B cell (primary cell): ENCODE data around the gene RNF4. TPM values are rescaled to one million over a fixed set of nuclear protein-coding genes. Genes with fewer than 3 reads are reported as not detected.

Source experiments
- ATAC-seq: fragments of 200-7000 bp; cut with Tn5 transposase; one replicate; pipeline ENCODE4 v1.10.0; 2021; ENCODE audit warnings: low read depth, mild to moderate bottlenecking, moderate number of reproducible peaks, moderate library complexity
- CTCF ChIA-PET: fragments of 350-600 bp; sonication (Branson Sonifier 250); formaldehyde crosslinking; loops from one replicate; lab custom pipeline; 2021; ENCODE audit warnings: antibody characterized with exemption, inconsistent platforms; lab: Charles Lee
- POLR2A ChIA-PET: fragments of 350-600 bp; sonication (Branson Sonifier 250); formaldehyde crosslinking; loops from one replicate; lab custom pipeline; 2021; ENCODE audit warnings: antibody characterized with exemption; lab: Charles Lee
- DNase-seq: peaks from one replicate; pipeline ENCODE4 v3.0.0; 2013
- H2AFZ ChIP-seq: 2 replicates; pipeline ENCODE4 v1.6.1; 2012; ENCODE audit warnings: mild to moderate bottlenecking, low read depth, low read length; ENCODE audit not compliant: insufficient read depth, poor library complexity, severe bottlenecking
- H3K27ac ChIP-seq, 2 donors: 1 replicate in 1 of 2; 2 replicates in 1 of 2; pipeline ENCODE4 v1.5.1; 2012 to 2013; ENCODE audit warnings: low read length in 2 of 2, mild to moderate bottlenecking in 2 of 2, moderate library complexity in 1 of 2
- H3K27me3 ChIP-seq, 4 experiments: fragments of 200-600 bp in 1 of 4; sonication (generic) in 1 of 4; replicated peaks in 1 of 4; 1 replicate in 2 of 4; 2 replicates in 2 of 4; pipeline versions ENCODE4 v1.6.1 to v1.7.0; 2013 to 2016; ENCODE audit warnings: low read length in 3 of 4, mild to moderate bottlenecking in 2 of 4, mixed read lengths in 1 of 4, moderate library complexity in 1 of 4; ENCODE audit not compliant: insufficient read depth in 4 of 4, control insufficient read depth in 3 of 4; ENCODE audit errors: control extremely low read depth in 1 of 4
- H3K36me3 ChIP-seq, 2 experiments: replicated peaks in 1 of 2; 1 replicate in 1 of 2; 2 replicates in 1 of 2; pipeline versions ENCODE4 v1.6.1 to v1.7.1; 2013; ENCODE audit warnings: low read length in 1 of 2; ENCODE audit not compliant: insufficient read depth in 2 of 2, control insufficient read depth in 1 of 2; ENCODE audit errors: control extremely low read depth in 1 of 2, extremely low read depth in 1 of 2
- H3K4me1 ChIP-seq, 2 donors: fragments of 200-600 bp in 1 of 2; sonication (generic) in 1 of 2; 1 replicate in 1 of 2; 2 replicates in 1 of 2; pipeline versions ENCODE4 v1.5.1 to v1.6.1; 2013 to 2017; ENCODE audit warnings: low read length in 2 of 2; ENCODE audit not compliant: control insufficient read depth in 2 of 2, insufficient read depth in 2 of 2
- H3K4me2 ChIP-seq: replicated peaks from 2 replicates; pipeline ENCODE3; 2012; ENCODE audit warnings: mild to moderate bottlenecking, low read depth, low read length; ENCODE audit not compliant: poor library complexity, severe bottlenecking
- H3K4me3 ChIP-seq, 5 experiments: fragments of 200-600 bp in 1 of 5; sonication (generic) in 1 of 5; 1 replicate in 3 of 5; 2 replicates in 2 of 5; pipeline versions ENCODE4 v1.5.1 to v1.7.0; 2011 to 2016; ENCODE audit warnings: low read length in 4 of 5, mild to moderate bottlenecking in 4 of 5, low read depth in 2 of 5, control low read depth in 1 of 5, moderate library complexity in 1 of 5; ENCODE audit not compliant: insufficient read depth in 1 of 5; ENCODE audit errors: control extremely low read depth in 1 of 5, extremely low read depth in 1 of 5
- H3K79me2 ChIP-seq: fragments of 200-600 bp; sonication (generic); one replicate; pipeline ENCODE4 v1.6.0; 2016; ENCODE audit warnings: low read length; ENCODE audit not compliant: control insufficient read depth, insufficient read depth
- H3K9ac ChIP-seq: fragments of 200-600 bp; sonication (generic); 2 replicates; pipeline ENCODE4 v1.6.1; 2017; ENCODE audit warnings: mild to moderate bottlenecking, low read length, moderate library complexity
- H3K9me3 ChIP-seq, 3 donors: one replicate each; pipeline versions ENCODE4 v1.6.1 to v1.7.1; 2013; ENCODE audit warnings: low read length in 2 of 3; ENCODE audit not compliant: control insufficient read depth in 2 of 3, insufficient read depth in 1 of 3; ENCODE audit errors: control extremely low read depth in 1 of 3
- H4K20me1 ChIP-seq: 2 replicates; pipeline ENCODE4 v1.6.0; 2012; ENCODE audit warnings: mild to moderate bottlenecking, low read length; ENCODE audit not compliant: insufficient read depth, control insufficient read depth, poor library complexity, severe bottlenecking
- H3K27ac Mint-ChIP-seq: one replicate; pipeline ENCODE4 v1.8.0; 2021; ENCODE audit warnings: mixed read lengths
- H3K27me3 Mint-ChIP-seq: one replicate; pipeline ENCODE4 v1.8.0; 2021; ENCODE audit warnings: mixed read lengths
- H3K4me1 Mint-ChIP-seq: one replicate; pipeline ENCODE4 v1.8.0; 2021; ENCODE audit warnings: mixed read lengths
- H3K4me3 Mint-ChIP-seq: one replicate; pipeline ENCODE4 v1.8.0; 2021; ENCODE audit warnings: mixed read lengths
- H3K9me3 Mint-ChIP-seq: one replicate; pipeline ENCODE4 v1.8.0; 2022; ENCODE audit warnings: mixed read lengths; ENCODE audit not compliant: insufficient read depth
- EZH2 ChIP-seq: IDR thresholded peaks from 2 replicates; pipeline ENCODE4 v1.6.1; 2012; ENCODE audit warnings: borderline replicate concordance, low read depth, mild to moderate bottlenecking, moderate library complexity, low read length; ENCODE audit not compliant: insufficient read depth, poor library complexity, severe bottlenecking
- WGBS: methylation state at CpG from one replicate; pipeline ENCODE4 v1.1.5; 2013; ENCODE audit warnings: missing lambda C conversion rate; ENCODE audit not compliant: insufficient coverage; 5-methylcytosine and 5-hydroxymethylcytosine counted together
- intact Hi-C: fragments of 100-400 bp; cut with micrococcal nuclease; formaldehyde crosslinking; loops from one replicate; pipeline ENCODE4 v1.10.0; 2022
- polyA plus RNA-seq: library from polyadenylated mRNA; depleted of rRNA; stranded (reverse); fragments of >200 nt; gene quantifications from 2 replicates; pipeline ENCODE4 v1.2.3, GENCODE V29; 2012
- total RNA-seq, 2 donors: library from RNA; stranded (reverse); fragments of 120-200 nt in 1 of 2; gene quantifications; 1 replicate in 1 of 2; 2 replicates in 1 of 2; pipeline versions ENCODE4 v1.2.3 to v1.2.4, GENCODE V29; 2013 to 2022
- TF ChIP-seq, protein P1 (sequence below): fragments of 200-600 bp; IDR thresholded peaks from one replicate; pipeline ENCODE4 v1.8.0; 2022; ENCODE audit warnings: antibody characterized with exemption, mild to moderate bottlenecking

RNF4 gene
- total and polyA plus RNA-seq, 2 donors (not counting 1 experiment from before 2014, with no cell fraction given): 61.8 to 95.2 TPM

DNA sequence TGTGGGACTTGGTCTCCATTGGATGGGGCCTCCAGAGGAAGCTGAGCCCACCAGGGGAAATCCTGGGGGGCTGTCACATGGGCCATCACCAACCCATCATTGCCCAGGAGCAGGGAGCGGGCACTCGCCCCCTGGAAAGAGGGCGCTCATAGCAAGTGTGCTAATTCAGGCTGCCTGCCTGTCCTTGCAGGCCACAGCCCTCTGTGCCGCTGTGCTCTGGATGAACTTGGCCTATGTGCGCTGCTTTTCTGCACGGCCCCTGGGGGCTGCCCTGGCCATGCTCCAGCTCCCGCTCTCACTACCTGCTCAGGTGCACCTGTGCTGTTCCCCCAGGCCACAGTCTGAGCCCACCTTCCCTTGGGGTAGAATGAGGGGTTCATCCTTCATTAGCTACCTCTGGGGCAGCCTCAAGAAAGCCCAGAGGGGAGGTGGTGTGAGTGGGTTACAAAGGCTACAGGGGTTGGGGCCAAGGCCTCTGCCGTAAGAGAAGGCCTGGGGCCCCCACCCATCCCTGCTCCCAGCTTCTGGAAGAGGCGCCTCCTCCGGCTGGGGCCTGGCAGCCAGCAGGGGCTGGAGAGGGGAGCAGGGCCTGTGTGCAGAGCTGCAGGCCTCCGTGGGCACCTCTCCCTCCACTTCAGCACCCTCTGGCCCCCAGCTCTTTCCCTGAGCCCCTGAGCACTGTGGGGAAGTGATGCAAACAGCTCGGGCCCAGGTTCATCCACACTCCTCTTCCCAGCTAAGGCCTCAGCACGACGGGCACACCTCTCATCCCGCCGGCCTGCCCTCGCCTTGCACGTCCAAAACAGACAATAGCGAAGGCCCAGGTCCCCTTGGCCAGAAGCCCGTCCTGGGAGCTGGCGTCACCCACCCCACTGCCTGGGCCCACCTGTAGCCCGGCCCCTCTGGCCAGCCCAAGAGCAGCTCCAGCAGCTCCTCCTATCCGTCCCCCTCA lies 41.2 kb upstream of the RNF4 start:
- DNase-seq: no peak
- 96% methylated on average over 21 of the region's 23 CpGs for WGBS
- peaks cover 0 to 16% (median under 1%) of the 10 kb centered on the region in 4 experiments for H3K27me3 ChIP-seq
- H4K20me1 ChIP-seq: no peaks in the 10 kb centered on the region
- POLR2A ChIA-PET: no interaction called here
- no peak overlapping the region for H2AFZ ChIP-seq
- Mint-ChIP-seq H3K9me3 (no peaks in the 10 kb centered on the region), H3K27me3 (peaks cover 6% of the 10 kb centered on the region), H3K27ac (no peak overlapping the region), H3K4me1 (no peaks in the 10 kb centered on the region), H3K4me3 (no peak overlapping the region)
- intact Hi-C loops: no loop called here
- CTCF ChIA-PET: interaction anchor here (1.2 kb wide), 1 partner anchor 14 kb away, joined by 5 read pairs; no protein-coding TSS in a partner anchor
- H3K4me3 ChIP-seq: no peak overlapping the region
- H3K9me3 ChIP-seq: peaks cover 0 to 3% (median 0%) of the 10 kb centered on the region in 3 donors
- no peak for ATAC-seq
- no peaks in the 10 kb centered on the region for H3K4me1 ChIP-seq
- H3K79me2 ChIP-seq: no peaks in the 10 kb centered on the region
- no peaks in the 10 kb centered on the region for H3K36me3 ChIP-seq
- no peak for TF ChIP-seq EZH2
- TF ChIP-seq, protein P1, sequence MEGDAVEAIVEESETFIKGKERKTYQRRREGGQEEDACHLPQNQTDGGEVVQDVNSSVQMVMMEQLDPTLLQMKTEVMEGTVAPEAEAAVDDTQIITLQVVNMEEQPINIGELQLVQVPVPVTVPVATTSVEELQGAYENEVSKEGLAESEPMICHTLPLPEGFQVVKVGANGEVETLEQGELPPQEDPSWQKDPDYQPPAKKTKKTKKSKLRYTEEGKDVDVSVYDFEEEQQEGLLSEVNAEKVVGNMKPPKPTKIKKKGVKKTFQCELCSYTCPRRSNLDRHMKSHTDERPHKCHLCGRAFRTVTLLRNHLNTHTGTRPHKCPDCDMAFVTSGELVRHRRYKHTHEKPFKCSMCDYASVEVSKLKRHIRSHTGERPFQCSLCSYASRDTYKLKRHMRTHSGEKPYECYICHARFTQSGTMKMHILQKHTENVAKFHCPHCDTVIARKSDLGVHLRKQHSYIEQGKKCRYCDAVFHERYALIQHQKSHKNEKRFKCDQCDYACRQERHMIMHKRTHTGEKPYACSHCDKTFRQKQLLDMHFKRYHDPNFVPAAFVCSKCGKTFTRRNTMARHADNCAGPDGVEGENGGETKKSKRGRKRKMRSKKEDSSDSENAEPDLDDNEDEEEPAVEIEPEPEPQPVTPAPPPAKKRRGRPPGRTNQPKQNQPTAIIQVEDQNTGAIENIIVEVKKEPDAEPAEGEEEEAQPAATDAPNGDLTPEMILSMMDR: no peak
- no peak overlapping the region for H3K27ac ChIP-seq
- H3K4me2 ChIP-seq: no peak overlapping the region
- no peak overlapping the region for H3K9ac ChIP-seq
